IgD-negative memory B cell (primary cell): ENCODE data around the gene F3. TPM values are rescaled to one million over a fixed set of nuclear protein-coding genes. Genes with fewer than 3 reads are reported as not detected.

Experiments used
- H3K27ac Mint-ChIP-seq, 3 donors: one replicate each; pipeline ENCODE4 v1.8.0; 2020 to 2022; ENCODE audit warnings: mild to moderate bottlenecking in 3 of 3, mixed read lengths in 3 of 3, moderate library complexity in 1 of 3
- H3K27me3 Mint-ChIP-seq: one replicate; pipeline ENCODE4 v1.8.0; 2021; ENCODE audit warnings: mixed read lengths
- H3K36me3 Mint-ChIP-seq: one replicate; pipeline ENCODE4 v1.8.0; 2020; ENCODE audit warnings: mild to moderate bottlenecking, mixed read lengths
- H3K4me1 Mint-ChIP-seq, 3 donors: one replicate each; pipeline ENCODE4 v1.8.0; 2020 to 2022; ENCODE audit warnings: mixed read lengths in 3 of 3, mild to moderate bottlenecking in 1 of 3
- H3K4me3 Mint-ChIP-seq, 4 donors: one replicate each; pipeline ENCODE4 v1.8.0; 2020 to 2022; ENCODE audit warnings: mild to moderate bottlenecking in 4 of 4, mixed read lengths in 4 of 4, moderate library complexity in 3 of 4
- H3K9me3 Mint-ChIP-seq, 3 donors: one replicate each; pipeline ENCODE4 v1.8.0; 2020 to 2021; ENCODE audit warnings: mixed read lengths in 3 of 3, mild to moderate bottlenecking in 1 of 3
- polyA plus RNA-seq: library from polyadenylated mRNA; unstranded; fragments of 300-500 nt; fragmentation: Illumina TruSeq; gene quantifications from one replicate; pipeline ENCODE4 v1.2.3, GENCODE V29; 2021

F3 gene
- polyA plus RNA-seq, 1 donor from 2014 or later = not detected

- Mint-ChIP-seq H3K27ac (no peak overlapping the region), H3K36me3 (no peaks in the 10 kb centered on the region), H3K4me3 (peak overlapping the region; percentile 69 to 91 (median 85)), H3K9me3 (peaks cover 0 to 3% (median 0%) of the 10 kb centered on the region in 3 donors), H3K4me1 (peaks cover 6 to 11% (median 7%) of the 10 kb centered on the region in 3 donors), H3K27me3 (peaks cover 34% of the 10 kb centered on the region)
These were observed 720 bp upstream of the F3 start for GRCh38 chr1:94542088-94542870.

GRCh38 chr1:94540440-94541245 lies 916 bp downstream of the F3 start:
- H3K4me3 Mint-ChIP-seq = peak overlapping the region; percentile 15 to 87 (median 73)
- H3K27ac Mint-ChIP-seq = no peak overlapping the region
- H3K27me3 Mint-ChIP-seq = peaks cover 38% of the 10 kb centered on the region

GRCh38 chr1:94539496-94539895 lies 2.1 kb downstream of the F3 start:
- H3K9me3 Mint-ChIP-seq = no peaks in the 10 kb centered on the region
- no peaks in the 10 kb centered on the region for H3K36me3 Mint-ChIP-seq
- no peak overlapping the region for H3K4me3 Mint-ChIP-seq
- peaks cover 6 to 11% (median 7%) of the 10 kb centered on the region in 3 donors for H3K4me1 Mint-ChIP-seq
- peaks cover 38% of the 10 kb centered on the region for H3K27me3 Mint-ChIP-seq
- no peak overlapping the region for H3K27ac Mint-ChIP-seq

More at GRCh38 chr1:94540440-94541245, 916 bp downstream of the F3 start:
- no peaks in the 10 kb centered on the region for H3K36me3 Mint-ChIP-seq
- no peaks in the 10 kb centered on the region for H3K9me3 Mint-ChIP-seq
- H3K4me1 Mint-ChIP-seq = peaks cover 6 to 11% (median 7%) of the 10 kb centered on the region in 3 donors

GRCh38 chr1:94538243-94538827 lies 3.2 kb downstream of the F3 start:
- Mint-ChIP-seq H3K27ac (no peak overlapping the region), H3K4me1 (peaks cover 6 to 11% (median 7%) of the 10 kb centered on the region in 3 donors), H3K9me3 (no peaks in the 10 kb centered on the region), H3K27me3 (peaks cover 37% of the 10 kb centered on the region), H3K36me3 (no peaks in the 10 kb centered on the region), H3K4me3 (no peak overlapping the region)

GRCh38 chr1:94537254-94537653 lies 4.3 kb downstream of the F3 start:
- Mint-ChIP-seq H3K27me3 (peaks cover 28% of the 10 kb centered on the region), H3K9me3 (no peaks in the 10 kb centered on the region), H3K36me3 (no peaks in the 10 kb centered on the region), H3K4me3 (no peak overlapping the region), H3K4me1 (peaks cover 0 to 3% (median 3%) of the 10 kb centered on the region in 3 donors), H3K27ac (no peak overlapping the region)

- Mint-ChIP-seq H3K27me3 (peaks cover 20% of the 10 kb centered on the region), H3K27ac (no peak overlapping the region), H3K36me3 (no peaks in the 10 kb centered on the region), H3K4me1 (peaks cover 0 to 1% (median 0%) of the 10 kb centered on the region in 3 donors), H3K9me3 (no peaks in the 10 kb centered on the region), H3K4me3 (peak overlapping the region in 1 of 4 donors; percentile 39)
These were observed 5.7 kb downstream of the F3 start for GRCh38 chr1:94535879-94536278.

- Mint-ChIP-seq H3K36me3 (no peaks in the 10 kb centered on the region), H3K27ac (no peak overlapping the region), H3K4me1 (no peaks in the 10 kb centered on the region), H3K9me3 (no peaks in the 10 kb centered on the region), H3K4me3 (no peak overlapping the region), H3K27me3 (peaks cover 12% of the 10 kb centered on the region)
These were observed 6.5 kb downstream of the F3 start for GRCh38 chr1:94535095-94535494.

GRCh38 chr1:94532077-94532476 lies 9.5 kb downstream of the F3 start:
- Mint-ChIP-seq H3K36me3 (no peaks in the 10 kb centered on the region), H3K4me3 (no peak overlapping the region), H3K27ac (no peak overlapping the region), H3K9me3 (no peaks in the 10 kb centered on the region), H3K27me3 (peaks cover 6% of the 10 kb centered on the region), H3K4me1 (no peaks in the 10 kb centered on the region)

GRCh38 chr1:94531664-94532063 lies 9.9 kb downstream of the F3 start:
- Mint-ChIP-seq H3K4me1 (no peaks in the 10 kb centered on the region), H3K27ac (no peak overlapping the region), H3K9me3 (no peaks in the 10 kb centered on the region), H3K4me3 (no peak overlapping the region), H3K36me3 (no peaks in the 10 kb centered on the region), H3K27me3 (peaks cover 6% of the 10 kb centered on the region)

- Mint-ChIP-seq H3K36me3 (no peaks in the 10 kb centered on the region), H3K27ac (no peak overlapping the region), H3K9me3 (no peaks in the 10 kb centered on the region), H3K27me3 (peaks cover 2% of the 10 kb centered on the region), H3K4me3 (no peak overlapping the region), H3K4me1 (no peaks in the 10 kb centered on the region)
These were observed 11.1 kb downstream of the F3 start for GRCh38 chr1:94530373-94530878.

GRCh38 chr1:94529416-94529815 lies 12.1 kb downstream of the F3 start:
- Mint-ChIP-seq H3K4me1 (no peaks in the 10 kb centered on the region), H3K27me3 (peaks cover 2% of the 10 kb centered on the region), H3K27ac (no peak overlapping the region), H3K36me3 (no peaks in the 10 kb centered on the region), H3K4me3 (no peak overlapping the region), H3K9me3 (no peaks in the 10 kb centered on the region)

GRCh38 chr1:94528826-94529225 lies 12.7 kb downstream of the F3 start:
- H3K36me3 Mint-ChIP-seq = no peaks in the 10 kb centered on the region
- peak overlapping the region in 1 of 4 donors; percentile 4 for H3K4me3 Mint-ChIP-seq
- no peaks in the 10 kb centered on the region for H3K4me1 Mint-ChIP-seq
- no peak overlapping the region for H3K27ac Mint-ChIP-seq
- H3K27me3 Mint-ChIP-seq = peaks cover 2% of the 10 kb centered on the region
- no peaks in the 10 kb centered on the region for H3K9me3 Mint-ChIP-seq

GRCh38 chr1:94528299-94528698 lies 13.3 kb downstream of the F3 start:
- Mint-ChIP-seq H3K4me1 (no peaks in the 10 kb centered on the region), H3K27ac (no peak overlapping the region), H3K4me3 (no peak overlapping the region), H3K27me3 (peaks cover 2% of the 10 kb centered on the region), H3K9me3 (no peaks in the 10 kb centered on the region), H3K36me3 (no peaks in the 10 kb centered on the region)

- H3K4me3 Mint-ChIP-seq = no peak overlapping the region
- H3K27me3 Mint-ChIP-seq = peaks cover 2% of the 10 kb centered on the region
- H3K27ac Mint-ChIP-seq = no peak overlapping the region
These were observed 14.0 kb downstream of the F3 start for GRCh38 chr1:94527447-94528031.

More at GRCh38 chr1:94527447-94528031, 14.0 kb downstream of the F3 start:
- no peaks in the 10 kb centered on the region for H3K9me3 Mint-ChIP-seq
- H3K4me1 Mint-ChIP-seq = no peaks in the 10 kb centered on the region
- H3K36me3 Mint-ChIP-seq = no peaks in the 10 kb centered on the region
